Epidermal melanocyte (primary cell): ENCODE measurements around the gene SLCO4C1.

Source experiments
- DNase-seq: peaks from one replicate; pipeline ENCODE4 v3.0.0; 2011; ENCODE audit warnings: low spot score; ENCODE audit not compliant: insufficient read length

SLCO4C1 gene

GRCh38 chr5:102270036-102270435 is 26.0 kb downstream of the SLCO4C1 start:
- no peak for DNase-seq

- DNase-seq, result no peak
Observed at GRCh38 chr5:102262688-102263087, 33.4 kb downstream of the SLCO4C1 start.

- no peak for DNase-seq
Observed at GRCh38 chr5:102249381-102249780, 46.7 kb downstream of the SLCO4C1 start.

GRCh38 chr5:102243213-102243612 is 52.9 kb downstream of the SLCO4C1 start:
- no peak for DNase-seq

- DNase-seq, result no peak
Observed at GRCh38 chr5:102241809-102242421, 54.2 kb downstream of the SLCO4C1 start.

GRCh38 chr5:102231693-102232619 is 64.1 kb downstream of the SLCO4C1 start:
- DNase-seq, result no peak

GRCh38 chr5:102229685-102230084 is 66.4 kb downstream of the SLCO4C1 start:
- DNase-seq, result no peak

GRCh38 chr5:102226321-102226720 is 69.8 kb downstream of the SLCO4C1 start:
- DNase-seq, result no peak

- no peak for DNase-seq
Observed at GRCh38 chr5:102223542-102224477, 72.3 kb downstream of the SLCO4C1 start.

GRCh38 chr5:102222772-102223171 is 73.3 kb downstream of the SLCO4C1 start:
- no peak for DNase-seq

GRCh38 chr5:102221949-102222348 is 74.1 kb downstream of the SLCO4C1 start:
- no peak for DNase-seq

- no peak for DNase-seq
Observed at GRCh38 chr5:102218159-102218558, 77.9 kb downstream of the SLCO4C1 start.

- DNase-seq, result no peak
Observed at GRCh38 chr5:102216678-102217077, 79.4 kb downstream of the SLCO4C1 start.

GRCh38 chr5:102211165-102211564 is 84.9 kb downstream of the SLCO4C1 start:
- DNase-seq, result no peak

GRCh38 chr5:102200861-102201260 is 95.2 kb downstream of the SLCO4C1 start:
- no peak for DNase-seq

GRCh38 chr5:102196481-102196880 is 99.6 kb downstream of the SLCO4C1 start:
- DNase-seq, result no peak
